GM10248 (cell line): ENCODE results near the gene RPAP3.

Experiments
- CTCF ChIA-PET: fragments of 300-600 bp; sonication (Branson Sonifier 250); formaldehyde crosslinking; extraction: SDS; loops from one replicate; lab custom pipeline; 2021; ENCODE audit warnings: antibody characterized with exemption; lab: Yijun Ruan, JAX
- POLR2A ChIA-PET: fragments of 350-650 bp; sonication (Branson Sonifier 250); formaldehyde crosslinking; extraction: SDS; loops from one replicate; lab custom pipeline; 2020; ENCODE audit warnings: antibody characterized with exemption; lab: Yijun Ruan, JAX
- DNase-seq: peaks from one replicate; pipeline ENCODE4 v3.0.0; 2012; ENCODE audit errors: extremely low spot score
- TF ChIP-seq, protein P1 (sequence below): IDR thresholded peaks from 2 replicates; pipeline ENCODE4 v1.5.1; 2012; ENCODE audit warnings: mild to moderate bottlenecking, low read depth; ENCODE audit errors: extremely low read depth, missing control alignments, control extremely low read depth

Gene RPAP3

DNA sequence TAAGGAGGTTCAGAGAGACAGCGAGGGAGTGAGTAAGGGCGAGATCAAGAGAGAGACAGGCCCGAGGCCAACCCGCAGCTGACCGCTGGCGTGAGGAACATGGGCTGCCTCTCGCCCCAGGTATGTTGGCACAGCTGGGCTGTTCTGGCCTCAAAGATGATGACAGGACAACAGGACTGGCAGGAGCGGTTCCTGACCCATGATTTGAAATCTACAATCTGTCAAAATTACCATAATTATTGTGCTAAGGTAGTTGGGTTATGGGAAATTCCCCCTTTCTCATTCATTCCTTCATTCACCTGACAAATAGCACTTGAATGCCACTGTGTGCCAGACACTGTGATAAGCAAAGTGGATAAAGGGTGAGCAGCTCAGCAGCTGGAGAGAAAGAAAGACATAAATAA is 24.5 kb upstream of the RPAP3 start:
- no peak for DNase-seq

DNA sequence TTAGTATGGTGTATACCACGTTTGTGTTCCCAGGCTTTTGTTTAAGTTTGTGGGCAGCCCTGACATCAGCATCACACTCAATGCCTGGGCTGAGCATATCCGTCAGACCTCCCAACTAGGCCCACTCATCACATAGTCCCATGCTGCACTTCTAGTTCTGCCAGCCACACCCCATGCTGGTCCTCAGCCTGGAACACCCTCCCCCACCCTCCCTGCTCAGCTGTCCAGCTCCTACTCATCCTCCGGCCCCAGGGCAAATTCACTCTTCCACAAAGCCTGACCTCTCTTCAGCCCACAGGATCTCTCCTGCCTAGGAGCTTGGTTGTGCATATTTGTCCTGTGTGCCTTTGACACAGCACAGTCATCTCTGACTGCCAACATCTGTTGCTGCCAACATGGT is 23.4 kb upstream of the RPAP3 start:
- ChIA-PET POLR2A (interaction anchor here (0.7 kb wide), 1 partner anchor 13 kb away, joined by 4 read pairs; no protein-coding TSS in a partner anchor), CTCF (interaction anchor here (11.5 to 46.2 kb wide), 3 partner anchors 13 to 53 kb away, joined by 125 to 1524 read pairs (median 225); partner anchors contain the start of gene SLC48A1)
- DNase-seq: no peak
- TF ChIP-seq, protein P1, sequence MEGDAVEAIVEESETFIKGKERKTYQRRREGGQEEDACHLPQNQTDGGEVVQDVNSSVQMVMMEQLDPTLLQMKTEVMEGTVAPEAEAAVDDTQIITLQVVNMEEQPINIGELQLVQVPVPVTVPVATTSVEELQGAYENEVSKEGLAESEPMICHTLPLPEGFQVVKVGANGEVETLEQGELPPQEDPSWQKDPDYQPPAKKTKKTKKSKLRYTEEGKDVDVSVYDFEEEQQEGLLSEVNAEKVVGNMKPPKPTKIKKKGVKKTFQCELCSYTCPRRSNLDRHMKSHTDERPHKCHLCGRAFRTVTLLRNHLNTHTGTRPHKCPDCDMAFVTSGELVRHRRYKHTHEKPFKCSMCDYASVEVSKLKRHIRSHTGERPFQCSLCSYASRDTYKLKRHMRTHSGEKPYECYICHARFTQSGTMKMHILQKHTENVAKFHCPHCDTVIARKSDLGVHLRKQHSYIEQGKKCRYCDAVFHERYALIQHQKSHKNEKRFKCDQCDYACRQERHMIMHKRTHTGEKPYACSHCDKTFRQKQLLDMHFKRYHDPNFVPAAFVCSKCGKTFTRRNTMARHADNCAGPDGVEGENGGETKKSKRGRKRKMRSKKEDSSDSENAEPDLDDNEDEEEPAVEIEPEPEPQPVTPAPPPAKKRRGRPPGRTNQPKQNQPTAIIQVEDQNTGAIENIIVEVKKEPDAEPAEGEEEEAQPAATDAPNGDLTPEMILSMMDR: no peak

More for the DNA sequence above, 24.5 kb upstream of the RPAP3 start:
- TF ChIP-seq, protein P1: no peak
- ChIA-PET CTCF (interaction anchor here (1.5 to 46.2 kb wide), 4 partner anchors 12 to 107 kb away, joined by 4 to 1524 read pairs (median 175); partner anchors contain the start of gene SLC48A1), POLR2A (no interaction called here)

DNA sequence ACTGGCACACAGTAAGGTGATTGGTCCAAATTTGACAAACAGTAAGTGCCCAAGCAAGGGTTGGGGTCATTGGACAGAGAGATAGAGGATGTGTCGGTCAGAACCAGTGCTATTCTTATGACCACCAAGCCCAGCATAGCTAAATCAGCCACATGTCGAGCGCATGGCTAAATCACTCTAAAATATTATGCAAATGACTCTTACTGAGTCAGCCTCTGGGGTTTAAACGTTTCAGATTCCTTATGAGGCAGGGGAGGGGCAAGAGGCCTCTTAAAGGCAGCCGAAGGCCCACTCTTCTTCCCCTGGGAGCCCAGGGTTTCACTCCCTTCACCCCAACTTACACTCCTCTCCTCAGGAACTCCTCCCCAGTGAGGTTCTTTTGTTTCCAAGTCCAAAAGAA is 20.1 kb upstream of the RPAP3 start:
- TF ChIP-seq, protein P1: no peak
- ChIA-PET CTCF (interaction anchor here (0.7 to 46.2 kb wide), 9 partner anchors 10 to 112 kb away, joined by 3 to 1524 read pairs (median 3); partner anchors contain the start of genes RAPGEF3 and SLC48A1), POLR2A (no interaction called here)
- peak; percentile 67 for DNase-seq

DNA sequence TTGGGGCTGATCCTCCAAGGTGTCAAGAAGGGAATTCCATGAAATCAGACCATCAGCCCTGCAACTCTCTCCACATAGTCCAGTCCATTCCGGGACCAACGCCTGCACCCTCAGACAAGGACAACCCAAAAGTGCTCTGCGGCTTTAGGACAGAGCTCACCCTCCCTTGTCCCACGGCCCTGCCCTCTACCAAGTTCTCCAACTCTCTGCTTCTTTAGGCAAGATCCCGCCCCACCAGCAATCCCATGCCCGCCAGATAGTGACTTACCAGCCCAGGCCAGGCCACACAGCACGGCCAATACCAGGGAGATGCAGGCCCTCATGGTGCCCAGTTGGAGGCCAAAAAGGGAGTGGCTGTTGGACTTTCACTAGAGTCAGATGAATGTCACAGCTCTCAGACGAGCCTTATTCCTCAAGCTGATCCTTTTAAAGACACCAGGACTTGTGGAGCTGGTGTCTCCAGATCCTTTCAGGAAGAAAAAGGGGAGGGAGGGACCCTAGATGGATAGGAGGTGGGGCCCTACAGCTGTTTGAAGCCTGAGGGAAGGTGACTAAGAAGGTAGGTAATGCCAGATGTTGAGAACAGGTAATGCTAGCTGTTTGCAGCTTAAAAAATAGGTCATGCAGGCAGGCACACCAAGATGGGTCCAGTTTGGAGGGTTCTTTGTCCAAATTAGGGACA is 19.4 kb upstream of the RPAP3 start, which contains the start of gene ENDOU:
Gene ENDOU, minus strand, starts transcription at position 400 of the 682 bp plus-strand sequence. Its CDS starts 77 bp downstream, at position 323.
- ChIA-PET POLR2A (no interaction called here), CTCF (interaction anchor here (0.7 to 46.2 kb wide), 12 partner anchors 9 to 112 kb away, joined by 3 to 1524 read pairs (median 3); partner anchors contain the start of genes RAPGEF3, RPAP3 and SLC48A1)
- no peak for DNase-seq
- TF ChIP-seq, protein P1: no peak

DNA sequence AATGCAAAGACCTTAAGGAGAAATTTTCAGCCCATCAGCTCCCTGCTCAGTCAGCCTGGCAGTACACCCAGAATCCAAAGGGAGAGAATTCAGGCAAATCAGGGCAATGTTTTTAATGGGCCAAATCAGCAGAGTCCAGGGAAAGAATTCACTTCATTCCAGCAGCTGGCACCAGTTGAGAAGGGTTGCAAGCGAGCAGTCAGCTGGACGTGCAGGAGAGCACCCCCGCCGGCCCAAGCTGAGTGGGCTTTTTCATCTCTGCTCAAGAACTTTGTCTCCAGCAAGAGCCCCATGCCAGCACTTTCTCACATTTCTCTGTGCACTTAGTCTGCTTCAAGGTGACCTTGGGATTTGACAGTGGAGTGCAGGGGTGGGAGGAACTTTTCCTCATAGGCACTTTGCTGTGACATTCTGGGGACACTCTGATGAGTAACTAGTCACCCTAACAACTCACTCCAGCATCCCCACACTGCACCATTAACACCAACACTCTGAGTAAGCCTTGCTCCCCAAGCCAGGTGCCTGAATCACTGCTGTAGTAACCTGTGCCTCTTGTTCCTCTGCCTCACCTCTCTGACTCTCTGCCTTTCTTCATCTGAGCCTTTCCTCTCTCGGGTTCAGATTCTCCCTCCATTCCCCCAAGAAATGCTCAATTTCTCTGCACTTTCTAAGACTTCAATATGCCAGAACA is 17.3 kb upstream of the RPAP3 start:
- DNase-seq: no peak
- CTCF ChIA-PET: interaction anchor here (1.2 to 46.2 kb wide), 5 partner anchors 7 to 115 kb away, joined by 5 to 1524 read pairs (median 125); partner anchors contain the start of gene SLC48A1
- POLR2A ChIA-PET: no interaction called here
- TF ChIP-seq, protein P1: no peak
